ENCODE measurements around the gene OPCML.

DNA sequence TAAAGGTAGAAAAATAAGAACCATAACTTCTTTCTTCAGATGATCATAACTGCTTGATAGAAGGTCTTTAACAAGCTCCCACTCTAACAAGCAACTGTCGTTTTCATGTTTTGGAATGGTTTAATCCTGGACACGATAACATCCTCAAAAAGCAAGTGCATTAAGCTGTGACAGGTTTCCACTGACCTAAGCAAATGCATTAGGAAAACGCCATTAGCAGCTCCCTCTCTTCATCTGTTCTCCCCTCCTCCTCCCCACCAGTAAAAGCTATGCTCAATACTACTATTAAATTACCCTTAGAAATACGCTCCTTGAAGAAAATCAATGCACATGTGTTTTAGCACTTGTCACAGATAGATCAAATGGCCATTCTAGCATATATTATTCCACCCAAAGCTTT is 729.4 kb downstream of the OPCML start:
- TF ChIP-seq, protein P1, sequence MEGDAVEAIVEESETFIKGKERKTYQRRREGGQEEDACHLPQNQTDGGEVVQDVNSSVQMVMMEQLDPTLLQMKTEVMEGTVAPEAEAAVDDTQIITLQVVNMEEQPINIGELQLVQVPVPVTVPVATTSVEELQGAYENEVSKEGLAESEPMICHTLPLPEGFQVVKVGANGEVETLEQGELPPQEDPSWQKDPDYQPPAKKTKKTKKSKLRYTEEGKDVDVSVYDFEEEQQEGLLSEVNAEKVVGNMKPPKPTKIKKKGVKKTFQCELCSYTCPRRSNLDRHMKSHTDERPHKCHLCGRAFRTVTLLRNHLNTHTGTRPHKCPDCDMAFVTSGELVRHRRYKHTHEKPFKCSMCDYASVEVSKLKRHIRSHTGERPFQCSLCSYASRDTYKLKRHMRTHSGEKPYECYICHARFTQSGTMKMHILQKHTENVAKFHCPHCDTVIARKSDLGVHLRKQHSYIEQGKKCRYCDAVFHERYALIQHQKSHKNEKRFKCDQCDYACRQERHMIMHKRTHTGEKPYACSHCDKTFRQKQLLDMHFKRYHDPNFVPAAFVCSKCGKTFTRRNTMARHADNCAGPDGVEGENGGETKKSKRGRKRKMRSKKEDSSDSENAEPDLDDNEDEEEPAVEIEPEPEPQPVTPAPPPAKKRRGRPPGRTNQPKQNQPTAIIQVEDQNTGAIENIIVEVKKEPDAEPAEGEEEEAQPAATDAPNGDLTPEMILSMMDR (IDR thresholded peaks at IDR 0.05), result no peak
- TF ChIP-seq TCF7L2 (IDR thresholded peaks at IDR 0.05; ENCODE audit: low read depth, low read length) (no peak), POLR2AphosphoS5 (IDR thresholded peaks at IDR 0.05; ENCODE audit: low read depth, low read length) (no peak), REST (IDR thresholded peaks at IDR 0.05; ENCODE audit: insufficient read depth in 1 of 2, low read depth in 2 of 2, low read length in 1 of 2) (no peak), SIN3A (IDR thresholded peaks at IDR 0.05; ENCODE audit: borderline replicate concordance, insufficient read depth, low read depth, low read length) (no peak)
